Stomach (tissue), 19 donors: ENCODE data around the gene ANKRD49. TPM values are rescaled to one million over a fixed set of nuclear protein-coding genes. Genes with fewer than 3 reads are reported as not detected.

ENCODE experiments used
- DNase-seq, 2 donors: peaks; one replicate each; pipeline versions ENCODE4 v3.0.0 to v3.0.0-alpha.2; 2013 to 2019
- H3K27ac ChIP-seq, 5 donors: fragments of 200-600 bp in 4 of 5; sonication (generic) in 4 of 5; one replicate each; pipeline ENCODE4 v1.5.1; 2013 to 2019; ENCODE audit warnings: mild to moderate bottlenecking in 1 of 5, moderate library complexity in 1 of 5
- H3K27me3 ChIP-seq, 3 donors: fragments of 200-600 bp; sonication (generic); one replicate each; pipeline ENCODE4 v1.5.1; 2017 to 2019; ENCODE audit warnings: mixed run types in 1 of 3
- H3K36me3 ChIP-seq, 4 donors: fragments of 200-600 bp; sonication (generic); 1 replicate in 3 of 4; 2 replicates in 1 of 4; pipeline ENCODE4 v1.5.1; 2016 to 2019
- H3K4me1 ChIP-seq, 4 donors: fragments of 200-600 bp; sonication (generic); one replicate each; pipeline ENCODE4 v1.5.1; 2016 to 2019
- H3K4me3 ChIP-seq, 4 donors: fragments of 200-600 bp; sonication (generic) in 3 of 4; one replicate each; pipeline ENCODE4 v1.5.1; 2016 to 2019; ENCODE audit warnings: mild to moderate bottlenecking in 1 of 4
- H3K9me3 ChIP-seq, 4 donors: fragments of 200-600 bp; sonication (generic); one replicate each; pipeline ENCODE4 v1.5.1; 2016 to 2019
- CTCF ChIP-seq, 7 experiments: fragments of 450-650 bp in 4 of 7; fragments of 200-600 bp in 3 of 7; sonication (generic) in 3 of 7; IDR thresholded peaks; one replicate each; pipeline ENCODE4 v1.5.1; 2016 to 2019; ENCODE audit warnings: antibody characterized with exemption in 7 of 7, control low read depth in 2 of 7, mild to moderate bottlenecking in 1 of 7
- EP300 ChIP-seq: sonication (generic); formaldehyde crosslinking; IDR thresholded peaks from one replicate; pipeline ENCODE4 v1.6.1; 2017; ENCODE audit warnings: antibody characterized with exemption
- POLR2A ChIP-seq, 4 donors: fragments of 450-650 bp; IDR thresholded peaks; one replicate each; pipeline ENCODE4 v1.6.1; 2016; ENCODE audit warnings: antibody characterized with exemption in 4 of 4, control low read depth in 2 of 4, mild to moderate bottlenecking in 1 of 4, moderate library complexity in 1 of 4
- POLR2AphosphoS5 ChIP-seq, 3 donors: sonication (generic); formaldehyde crosslinking; IDR thresholded peaks; one replicate each; pipeline ENCODE4 v1.6.1; 2016; ENCODE audit warnings: antibody characterized with exemption in 3 of 3
- WGBS, 5 donors: extraction: QIAGEN DNeasy Blood & Tissue Kit in 3 of 5; methylation state at CpG; one replicate each; pipeline versions ENCODE4 v1.1.5 to v1.1.7; 2013 to 2018; 5-methylcytosine and 5-hydroxymethylcytosine counted together
- intact Hi-C: fragments of 100-400 bp; cut with DNase I; formaldehyde crosslinking; loops from one replicate; pipeline ENCODE4 v1.15.1; 2023; ENCODE audit warnings: low total_unique reads
- long read RNA-seq, 10 donors: transcript quantifications; one replicate each; lab custom pipeline, GENCODE V29; 2026
- polyA plus RNA-seq, 3 donors: library from polyadenylated mRNA; stranded (reverse); fragments of 200-250 nt; gene quantifications; one replicate each; pipeline ENCODE4 v1.2.3, GENCODE V29; 2013
- total RNA-seq, 5 donors: library from RNA; depleted of rRNA; stranded (reverse); fragments of >200 nt; gene quantifications; one replicate each; pipeline versions ENCODE4 v1.1.0 to v1.2.3, GENCODE V29; 2014 to 2016
- donor health status: healthy with polysubstance abuse.
- donor health status: Bipolar disorder and iron deficiency.
- donor health status: healthy.

ANKRD49 gene
- total RNA-seq (10 to 100 TPM in 3 of 5 donors, 1 to 10 TPM in 1, under 1 TPM in 1; 0.87 to 33.5 (median 16.4) TPM), polyA plus RNA-seq (10 to 100 TPM; 14.0 to 77.0 (median 15.3) TPM)
- long read RNA-seq, donor 1, partial matches to known transcripts: 8 of 9 reads
- long read RNA-seq, donor 1, other reads (novel, unspliced or antisense): 0 of 9 reads
- long read RNA-seq, donor 2, partial matches to known transcripts: 0 of 9 reads
- long read RNA-seq, donor 2, other reads (novel, unspliced or antisense): 0 of 9 reads
- long read RNA-seq, donor 3, partial matches to known transcripts: 0 of 3 reads
- long read RNA-seq, donor 3, other reads (novel, unspliced or antisense): 0 of 3 reads
- long read RNA-seq, donor 4, partial matches to known transcripts: 0 of 2 reads
- long read RNA-seq, donor 4, other reads (novel, unspliced or antisense): 0 of 2 reads
- long read RNA-seq, donor 5, partial matches to known transcripts: 0 of 6 reads
- long read RNA-seq, donor 5, other reads (novel, unspliced or antisense): 0 of 6 reads
- long read RNA-seq, donor 6, transcript ANKRD49-208 (2 exons, 3,002 nt): major isoform, 6 of 9 reads
- long read RNA-seq, donor 6, partial matches to known transcripts: 0 of 9 reads
- long read RNA-seq, donor 6, other reads (novel, unspliced or antisense): 0 of 9 reads
- long read RNA-seq, donor 7, transcript ANKRD49-208 (2 exons, 3,002 nt): major isoform, 9 of 11 reads
- long read RNA-seq, donor 7, partial matches to known transcripts: 0 of 11 reads
- long read RNA-seq, donor 7, other reads (novel, unspliced or antisense): 0 of 11 reads
- long read RNA-seq, donor 8, transcript ANKRD49-208 (2 exons, 3,002 nt): major isoform, 5 of 7 reads
- long read RNA-seq, donor 8, partial matches to known transcripts: 0 of 7 reads
- long read RNA-seq, donor 8, other reads (novel, unspliced or antisense): 0 of 7 reads
- long read RNA-seq, donor 9, partial matches to known transcripts: 0 of 8 reads
- long read RNA-seq, donor 9, other reads (novel, unspliced or antisense): 0 of 8 reads
- long read RNA-seq, donor 10, transcript ANKRD49-208 (2 exons, 3,002 nt): major isoform, 5 of 6 reads
- long read RNA-seq, donor 10, partial matches to known transcripts: 0 of 6 reads
- long read RNA-seq, donor 10, other reads (novel, unspliced or antisense): 0 of 6 reads

GRCh38 chr11:94493281-94494125 lies at the start of gene ANKRD49, which contains the start of gene MRE11:
Gene ANKRD49 (plus strand): TSS chr11:94493984. CDS start chr11:94496694, 2,710 bp downstream.
Gene MRE11 (minus strand): TSS chr11:94493844. CDS start chr11:94492801, 1,043 bp downstream.
- peak within 1 kb of the TSS; percentile 80 to 98 (median 86) for H3K4me3 ChIP-seq
- H3K27ac ChIP-seq: peak within 1 kb of the TSS; percentile 67 to 93 (median 87)
- peaks cover 11 to 41% (median 26%) of the 10 kb centered on the region in 4 donors for H3K4me1 ChIP-seq
- peak; percentile 49 to 89 (median 73) for TF ChIP-seq POLR2AphosphoS5 (IDR thresholded peaks at IDR 0.05)
- no peak for TF ChIP-seq CTCF (IDR thresholded peaks at IDR 0.05)
- no peaks in the 10 kb centered on the region for H3K9me3 ChIP-seq
- H3K27me3 ChIP-seq: no peaks in the 10 kb centered on the region
- intact Hi-C loops: no loop called here
- WGBS, 5 donors: 0 to 1% (median 0%) methylated on average over 20 to 55 of the region's 55 CpGs
- peaks cover 10 to 44% (median 40%) of the 10 kb centered on the region in 4 donors for H3K36me3 ChIP-seq
- DNase-seq: peak; percentile 98 to 99

GRCh38 chr11:94445641-94446040 lies 48.1 kb upstream of the ANKRD49 start:
- Histone ChIP-seq H3K36me3 (peaks cover 20 to 63% (median 58%) of the 10 kb centered on the region in 4 donors), H3K4me3 (no peak overlapping the region), H3K27me3 (no peaks in the 10 kb centered on the region), H3K4me1 (peaks cover 0 to 13% (median 0%) of the 10 kb centered on the region in 4 donors), H3K27ac (no peak overlapping the region), H3K9me3 (no peaks in the 10 kb centered on the region)
- intact Hi-C loops: no loop called here
- TF ChIP-seq POLR2A (IDR thresholded peaks at IDR 0.05) (no peak), EP300 (no peak), CTCF (IDR thresholded peaks at IDR 0.05) (no peak), POLR2AphosphoS5 (IDR thresholded peaks at IDR 0.05) (no peak)
- DNase-seq: no peak
- WGBS, 5 donors: 90 to 96% (median 93%) methylated on average over 1 of the region's 1 CpG

- intact Hi-C loops: no loop called here
Observed at GRCh38 chr11:94447149-94447548, 46.6 kb upstream of the ANKRD49 start.

More at GRCh38 chr11:94447149-94447548, 46.6 kb upstream of the ANKRD49 start:
- no peak for DNase-seq
- WGBS, 5 donors: 86 to 92% (median 90%) methylated on average over 4 of the region's 4 CpGs
- Histone ChIP-seq H3K27me3 (no peaks in the 10 kb centered on the region), H3K9me3 (no peaks in the 10 kb centered on the region), H3K4me3 (no peak overlapping the region), H3K36me3 (peaks cover 20 to 55% (median 48%) of the 10 kb centered on the region in 4 donors), H3K27ac (no peak overlapping the region), H3K4me1 (peaks cover 0 to 13% (median 0%) of the 10 kb centered on the region in 4 donors)
- TF ChIP-seq CTCF (IDR thresholded peaks at IDR 0.05) (no peak), POLR2AphosphoS5 (IDR thresholded peaks at IDR 0.05) (no peak), POLR2A (IDR thresholded peaks at IDR 0.05) (no peak), EP300 (no peak)
